ENCODE measurements around the gene TRPV3.
"Not testable (repeated sequence)": the region's sequence is repeated elsewhere in the genome, so short reads cannot be mapped to it uniquely, and the experiment has no call there.

TRPV3 gene

DNA sequence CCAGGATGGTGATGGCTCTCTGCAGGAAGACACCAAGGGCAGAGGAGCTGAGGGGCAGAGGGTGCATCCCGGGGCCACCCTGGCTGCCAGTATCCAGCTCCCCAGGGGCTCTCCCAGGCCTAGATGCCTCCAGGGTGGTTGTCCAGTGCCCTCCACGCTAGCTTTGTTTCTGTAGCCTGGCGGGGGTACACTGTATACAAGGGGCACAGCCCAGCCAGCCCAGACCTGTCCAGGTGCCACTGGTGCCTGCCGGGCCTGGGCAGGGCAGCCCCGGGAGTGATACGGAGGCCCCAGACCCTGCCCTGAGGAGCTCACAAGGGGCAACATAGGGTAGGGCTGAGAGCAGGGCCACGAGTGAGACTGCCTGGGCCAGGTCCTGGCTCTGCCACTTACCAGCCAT, 14.6 kb upstream of the TRPV3 start:
- no peak for DNase-seq
- in situ Hi-C loops (cut with HindIII; ENCODE audit: low pct_ligation_motif_present, low sequenced_read_pairs): no loop called here
- H3K4me3 ChIP-seq (ENCODE audit: low read depth, low read length): no peak overlapping the region
- no peaks in the 10 kb centered on the region for H3K27me3 ChIP-seq (replicated peaks)
- no peak overlapping the region for H3K27ac ChIP-seq
- TF ChIP-seq, protein P1, sequence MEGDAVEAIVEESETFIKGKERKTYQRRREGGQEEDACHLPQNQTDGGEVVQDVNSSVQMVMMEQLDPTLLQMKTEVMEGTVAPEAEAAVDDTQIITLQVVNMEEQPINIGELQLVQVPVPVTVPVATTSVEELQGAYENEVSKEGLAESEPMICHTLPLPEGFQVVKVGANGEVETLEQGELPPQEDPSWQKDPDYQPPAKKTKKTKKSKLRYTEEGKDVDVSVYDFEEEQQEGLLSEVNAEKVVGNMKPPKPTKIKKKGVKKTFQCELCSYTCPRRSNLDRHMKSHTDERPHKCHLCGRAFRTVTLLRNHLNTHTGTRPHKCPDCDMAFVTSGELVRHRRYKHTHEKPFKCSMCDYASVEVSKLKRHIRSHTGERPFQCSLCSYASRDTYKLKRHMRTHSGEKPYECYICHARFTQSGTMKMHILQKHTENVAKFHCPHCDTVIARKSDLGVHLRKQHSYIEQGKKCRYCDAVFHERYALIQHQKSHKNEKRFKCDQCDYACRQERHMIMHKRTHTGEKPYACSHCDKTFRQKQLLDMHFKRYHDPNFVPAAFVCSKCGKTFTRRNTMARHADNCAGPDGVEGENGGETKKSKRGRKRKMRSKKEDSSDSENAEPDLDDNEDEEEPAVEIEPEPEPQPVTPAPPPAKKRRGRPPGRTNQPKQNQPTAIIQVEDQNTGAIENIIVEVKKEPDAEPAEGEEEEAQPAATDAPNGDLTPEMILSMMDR (IDR thresholded peaks at IDR 0.05; ENCODE audit: low read depth, low read length, missing control alignments): no peak
- no peaks in the 10 kb centered on the region for H3K36me3 ChIP-seq (replicated peaks)

DNA sequence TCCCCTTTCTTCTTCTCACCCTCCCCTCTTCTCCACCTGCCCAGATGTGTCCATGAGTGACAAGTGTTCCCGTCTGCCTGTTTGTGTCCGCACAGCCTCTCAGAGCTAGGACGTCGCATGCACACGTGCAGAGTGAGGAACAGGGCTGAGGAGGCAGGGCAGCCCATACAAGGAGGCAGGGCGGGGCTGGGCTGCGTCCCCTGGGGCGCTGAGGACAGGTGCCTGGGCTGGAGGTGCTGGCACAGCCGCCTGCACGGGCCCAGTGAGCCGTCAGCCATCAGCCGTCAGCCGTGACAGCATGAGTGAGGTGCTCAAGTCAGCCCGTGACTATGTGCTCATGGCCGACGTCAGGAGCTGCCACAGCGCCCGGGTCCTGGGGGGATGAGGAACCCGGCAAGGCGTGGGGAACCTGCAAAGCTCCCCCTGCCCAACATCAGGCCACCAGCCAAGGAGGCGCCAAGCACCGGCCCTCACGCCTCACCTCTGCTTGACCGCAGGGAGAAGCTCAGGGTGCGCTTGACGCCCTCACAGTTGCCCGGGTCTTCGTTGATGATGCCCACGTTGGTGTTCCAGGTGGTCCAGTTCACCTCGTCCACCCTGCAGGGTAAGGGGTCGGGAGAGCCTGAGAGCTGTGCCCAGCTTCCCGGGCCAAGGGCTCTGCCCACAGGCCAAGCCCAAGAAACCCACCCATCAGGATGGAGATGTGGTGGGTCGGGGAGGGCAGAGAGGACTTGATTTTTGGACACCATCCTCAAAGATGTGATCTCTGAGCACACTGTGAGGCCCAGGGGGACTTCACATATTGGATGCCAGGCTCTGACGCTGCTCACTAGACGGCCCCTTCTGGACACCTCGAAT, 13.7 kb upstream of the TRPV3 start:
- no peak overlapping the region for H3K4me3 ChIP-seq (ENCODE audit: low read depth, low read length)
- no peak overlapping the region for H3K27ac ChIP-seq
- no peak for DNase-seq
- TF ChIP-seq, protein P1 (IDR thresholded peaks at IDR 0.05; ENCODE audit: low read depth, low read length, missing control alignments): no peak
- H3K27me3 ChIP-seq (replicated peaks): no peaks in the 10 kb centered on the region
- in situ Hi-C loops (cut with HindIII; ENCODE audit: low pct_ligation_motif_present, low sequenced_read_pairs): no loop called here
- H3K36me3 ChIP-seq (replicated peaks): no peaks in the 10 kb centered on the region

DNA sequence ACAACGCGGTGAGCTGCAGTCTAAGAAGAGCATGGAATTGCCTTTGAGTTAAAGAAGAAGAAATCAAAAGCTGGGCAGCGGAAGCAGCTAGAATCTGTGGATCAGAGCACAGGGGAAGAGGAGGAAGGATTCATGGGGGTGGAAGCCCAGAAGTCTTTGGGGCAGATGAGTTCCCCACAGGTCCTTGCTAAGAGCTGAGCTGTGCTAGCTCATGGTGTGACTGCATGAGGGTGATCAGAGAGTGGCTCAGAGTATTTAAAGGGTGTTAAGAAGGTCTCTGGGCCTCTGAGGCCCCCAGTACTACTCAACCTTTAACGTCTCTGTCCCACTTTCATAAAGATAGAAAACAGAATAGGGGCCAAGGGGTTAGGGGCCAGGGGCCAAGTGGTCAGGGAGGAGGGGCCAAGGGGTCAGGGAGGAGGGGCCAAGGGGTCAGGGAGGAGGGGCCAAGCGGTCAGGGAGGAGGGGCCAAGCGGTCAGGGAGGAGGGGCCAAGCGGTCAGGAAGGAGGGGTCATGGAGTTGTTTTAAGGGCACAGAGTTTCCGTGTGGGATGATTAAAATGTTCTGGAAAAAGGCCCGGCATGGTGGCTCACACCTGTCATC, 12.0 kb upstream of the TRPV3 start:
- H3K27me3 ChIP-seq (replicated peaks): no peaks in the 10 kb centered on the region
- H3K4me3 ChIP-seq (ENCODE audit: low read depth, low read length): no peak overlapping the region
- H3K36me3 ChIP-seq (replicated peaks): no peaks in the 10 kb centered on the region
- no peak overlapping the region for H3K27ac ChIP-seq
- DNase-seq: no peak
- TF ChIP-seq, protein P1 (IDR thresholded peaks at IDR 0.05; ENCODE audit: low read depth, low read length, missing control alignments): no peak
- in situ Hi-C loops (cut with HindIII; ENCODE audit: low pct_ligation_motif_present, low sequenced_read_pairs): no loop called here

DNA sequence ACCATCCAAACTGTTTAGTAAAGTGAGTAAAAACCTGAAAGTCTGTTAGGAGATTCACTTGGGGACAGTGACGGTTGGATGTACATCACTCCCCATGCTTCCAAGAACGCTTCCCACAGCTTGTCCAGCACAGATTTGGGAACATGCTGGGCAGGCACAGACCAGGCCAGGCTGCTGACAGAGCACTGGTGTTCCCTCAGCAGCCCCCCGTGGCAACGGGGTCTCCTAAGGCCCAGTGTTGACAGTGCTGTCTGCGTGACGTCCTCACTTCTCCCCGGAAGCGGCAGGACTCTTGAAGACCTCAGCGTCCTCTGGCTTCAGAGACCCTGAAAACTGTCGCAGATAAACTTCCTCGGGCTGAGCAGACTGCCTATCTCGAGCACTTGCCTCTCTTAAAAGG, 8.9 kb upstream of the TRPV3 start:
- DNase-seq: no peak
- no peaks in the 10 kb centered on the region for H3K36me3 ChIP-seq (replicated peaks)
- in situ Hi-C loops (cut with HindIII; ENCODE audit: low pct_ligation_motif_present, low sequenced_read_pairs): no loop called here
- H3K27ac ChIP-seq: no peak overlapping the region
- no peak overlapping the region for H3K4me3 ChIP-seq (ENCODE audit: low read depth, low read length)
- TF ChIP-seq, protein P1 (IDR thresholded peaks at IDR 0.05; ENCODE audit: low read depth, low read length, missing control alignments): no peak
- no peaks in the 10 kb centered on the region for H3K27me3 ChIP-seq (replicated peaks)

DNA sequence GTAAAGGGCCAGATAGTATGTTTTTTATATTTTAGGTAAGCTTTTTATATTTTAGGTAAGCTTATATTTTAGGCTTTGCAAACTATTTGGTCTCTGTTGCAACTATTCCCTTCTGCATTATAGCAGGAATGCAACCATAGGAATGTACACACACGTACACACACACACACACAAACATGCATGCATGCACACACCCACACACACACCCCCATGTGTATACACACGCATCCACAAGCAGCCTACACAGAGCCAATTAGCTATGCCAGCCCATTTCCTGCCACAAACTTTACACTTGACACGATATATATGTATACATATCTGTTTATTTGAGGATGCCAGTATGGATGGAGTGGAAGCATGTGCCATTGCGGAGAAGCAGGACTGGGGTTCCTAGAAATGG, 7.5 kb upstream of the TRPV3 start:
- H3K27me3 ChIP-seq (replicated peaks): no peaks in the 10 kb centered on the region
- no peak for DNase-seq
- in situ Hi-C loops (cut with HindIII; ENCODE audit: low pct_ligation_motif_present, low sequenced_read_pairs): no loop called here

DNA sequence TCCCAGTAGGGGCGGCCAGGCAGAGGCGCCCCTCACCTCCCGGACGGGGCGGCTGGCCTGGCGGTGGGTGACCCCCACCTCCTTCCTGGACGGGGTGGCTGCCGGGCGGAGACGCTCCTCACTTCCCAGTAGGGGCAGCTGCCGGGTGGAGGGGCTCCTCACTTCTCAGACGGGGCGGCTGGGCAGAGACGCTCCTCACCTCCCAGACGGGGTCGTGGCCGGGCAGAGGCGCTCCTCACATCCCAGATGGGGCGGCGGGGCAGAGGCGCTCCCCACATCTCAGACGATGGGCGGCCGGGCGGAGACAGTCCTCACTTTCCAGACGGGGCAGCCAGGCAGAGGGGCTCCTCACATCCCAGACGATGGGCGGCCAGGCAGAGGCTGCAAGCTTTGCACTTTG, 6.6 kb upstream of the TRPV3 start:
- DNase-seq; in situ Hi-C loops (cut with HindIII; ENCODE audit: low pct_ligation_motif_present, low sequenced_read_pairs); H3K4me3 ChIP-seq (ENCODE audit: low read depth, low read length); H3K27me3 ChIP-seq (replicated peaks); H3K36me3 ChIP-seq (replicated peaks); H3K27ac ChIP-seq: not testable (repeated sequence)

More for the DNA sequence above, 7.5 kb upstream of the TRPV3 start:
- Histone ChIP-seq H3K4me3 (ENCODE audit: low read depth, low read length) (no peak overlapping the region), H3K27ac (no peak overlapping the region), H3K36me3 (replicated peaks) (no peaks in the 10 kb centered on the region)
- TF ChIP-seq, protein P1 (IDR thresholded peaks at IDR 0.05; ENCODE audit: low read depth, low read length, missing control alignments): no peak

Measured in brain microvascular endothelial cell (primary cell).